Cardiac fibroblast (primary cell): Measurements from ENCODE around the gene ABCA12.
A peak's percentile ranks its signal among the peaks of the same experiment; 100 is the strongest.

Experiments
- DNase-seq, 2 donors: peaks; one replicate each; pipeline versions ENCODE4 v3.0.0 to v3.0.0-alpha.2; 2010; ENCODE audit warnings: low read depth in 2 of 2
- H3K4me3 ChIP-seq, 2 donors: replicated peaks in 1 of 2; 1 replicate in 1 of 2; 2 replicates in 1 of 2; pipeline ENCODE4 v1.5.1; 2011; ENCODE audit warnings: low read depth in 2 of 2, low read length in 2 of 2, mild to moderate bottlenecking in 2 of 2, moderate library complexity in 1 of 2
- TF ChIP-seq, protein P1 (sequence below): IDR thresholded peaks from one replicate; pipeline ENCODE4 v1.5.1; 2011; ENCODE audit warnings: low read depth, mild to moderate bottlenecking, low read length, inconsistent platforms

ABCA12 gene

DNA sequence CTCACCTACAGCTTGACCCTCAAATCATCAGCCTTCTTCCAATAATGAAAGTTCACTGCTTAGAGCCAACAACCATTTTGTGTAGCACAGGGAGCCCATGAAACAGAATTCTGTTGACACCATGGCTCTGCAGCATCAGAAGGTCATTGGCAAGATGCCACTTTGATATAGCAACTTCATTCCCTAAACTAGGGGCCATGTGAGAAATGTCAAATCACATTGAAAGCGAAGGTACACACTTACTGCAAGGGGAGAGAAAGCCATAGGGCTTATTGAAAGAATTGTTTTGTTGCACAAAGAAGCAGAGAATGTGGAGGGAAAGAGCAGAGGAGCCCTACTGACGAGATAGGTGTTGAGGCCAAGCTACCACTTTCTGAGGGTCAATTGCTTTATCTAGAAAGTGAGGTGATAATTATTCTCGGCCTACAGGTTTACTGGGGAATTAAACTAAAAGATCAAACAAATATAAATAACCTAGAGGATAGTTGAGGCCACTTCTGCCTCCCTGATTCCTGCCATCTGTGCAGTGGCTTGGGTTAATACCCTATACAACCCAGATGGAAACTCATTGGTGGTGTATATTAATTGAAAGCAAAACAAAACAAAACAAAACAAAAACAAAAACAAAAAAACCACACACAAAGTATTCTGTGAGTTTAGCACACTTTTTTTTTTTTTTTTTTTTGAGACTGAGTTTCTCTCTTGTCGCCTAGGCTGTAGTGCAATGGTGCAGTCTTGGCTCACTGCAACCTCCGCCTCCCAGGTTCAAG lies 5.9 kb upstream of the ABCA12 start:
- no peak for DNase-seq
- no peak overlapping the region for H3K4me3 ChIP-seq
- TF ChIP-seq, protein P1, sequence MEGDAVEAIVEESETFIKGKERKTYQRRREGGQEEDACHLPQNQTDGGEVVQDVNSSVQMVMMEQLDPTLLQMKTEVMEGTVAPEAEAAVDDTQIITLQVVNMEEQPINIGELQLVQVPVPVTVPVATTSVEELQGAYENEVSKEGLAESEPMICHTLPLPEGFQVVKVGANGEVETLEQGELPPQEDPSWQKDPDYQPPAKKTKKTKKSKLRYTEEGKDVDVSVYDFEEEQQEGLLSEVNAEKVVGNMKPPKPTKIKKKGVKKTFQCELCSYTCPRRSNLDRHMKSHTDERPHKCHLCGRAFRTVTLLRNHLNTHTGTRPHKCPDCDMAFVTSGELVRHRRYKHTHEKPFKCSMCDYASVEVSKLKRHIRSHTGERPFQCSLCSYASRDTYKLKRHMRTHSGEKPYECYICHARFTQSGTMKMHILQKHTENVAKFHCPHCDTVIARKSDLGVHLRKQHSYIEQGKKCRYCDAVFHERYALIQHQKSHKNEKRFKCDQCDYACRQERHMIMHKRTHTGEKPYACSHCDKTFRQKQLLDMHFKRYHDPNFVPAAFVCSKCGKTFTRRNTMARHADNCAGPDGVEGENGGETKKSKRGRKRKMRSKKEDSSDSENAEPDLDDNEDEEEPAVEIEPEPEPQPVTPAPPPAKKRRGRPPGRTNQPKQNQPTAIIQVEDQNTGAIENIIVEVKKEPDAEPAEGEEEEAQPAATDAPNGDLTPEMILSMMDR: no peak

DNA sequence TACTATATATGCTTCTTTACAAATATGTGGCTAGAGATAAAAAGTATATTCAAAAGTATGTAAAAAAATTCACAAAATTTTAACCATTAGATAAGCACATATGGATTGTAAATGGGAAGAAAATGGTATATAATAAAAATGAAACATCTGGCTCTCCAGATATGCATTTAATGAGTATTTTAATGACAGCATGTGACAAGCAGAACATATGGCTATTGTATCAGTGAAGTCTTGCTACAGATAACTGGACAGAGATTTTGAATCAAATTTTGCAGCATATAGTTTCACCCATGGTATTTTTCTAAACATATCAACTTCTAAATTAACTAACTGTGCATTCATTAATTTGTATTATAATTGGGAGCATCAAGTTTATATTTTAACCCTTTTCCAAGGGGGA lies 5.0 kb upstream of the ABCA12 start:
- DNase-seq: no peak
- H3K4me3 ChIP-seq: no peak overlapping the region
- TF ChIP-seq, protein P1: no peak

DNA sequence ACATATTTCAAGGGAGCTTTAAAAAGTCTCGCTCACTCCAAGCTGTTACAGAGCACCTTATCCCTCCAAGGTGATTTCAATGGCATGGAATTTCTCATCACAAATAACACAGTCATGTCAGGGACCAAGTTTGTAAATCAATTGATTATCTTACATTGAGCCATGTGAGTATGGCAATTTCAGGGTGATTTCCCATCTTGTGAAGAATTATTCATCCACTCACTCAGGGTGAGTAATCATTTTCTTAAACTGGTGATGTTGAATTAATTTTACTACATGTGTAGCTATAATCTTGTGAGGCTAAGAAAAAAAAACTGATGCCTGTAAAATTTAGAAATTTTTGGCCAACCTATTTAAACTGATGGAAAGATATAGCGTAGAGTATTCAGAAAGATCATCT lies 3.3 kb upstream of the ABCA12 start:
- DNase-seq: no peak
- H3K4me3 ChIP-seq: no peak overlapping the region
- TF ChIP-seq, protein P1: no peak

DNA sequence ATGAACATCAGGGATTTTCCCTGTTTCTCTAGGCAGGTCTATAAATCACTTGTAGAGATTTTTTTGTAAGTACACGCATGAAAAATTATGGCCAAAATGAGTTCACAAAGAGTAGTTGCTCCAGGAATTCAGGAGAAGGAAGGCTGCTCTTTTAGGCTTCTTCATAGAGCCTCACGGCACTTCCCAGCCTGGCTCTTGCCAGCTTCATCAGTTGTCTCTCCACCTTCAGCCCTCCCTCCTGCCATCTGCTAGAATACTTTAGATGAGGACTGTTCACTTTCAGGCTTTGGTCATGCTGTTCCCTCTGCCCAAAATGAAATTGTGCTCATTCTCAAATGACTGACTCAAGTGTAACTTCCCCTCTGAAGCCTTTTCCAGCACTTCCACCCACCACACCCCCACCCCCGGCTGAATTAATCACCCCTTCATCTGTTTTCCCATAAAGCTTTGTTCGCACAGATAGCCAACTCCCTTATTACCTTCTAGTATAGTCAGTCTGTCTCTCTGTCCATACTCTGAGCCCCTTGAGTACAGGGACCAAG lies 1.8 kb upstream of the ABCA12 start:
- H3K4me3 ChIP-seq: no peak overlapping the region
- DNase-seq: no peak
- TF ChIP-seq, protein P1: no peak

DNA sequence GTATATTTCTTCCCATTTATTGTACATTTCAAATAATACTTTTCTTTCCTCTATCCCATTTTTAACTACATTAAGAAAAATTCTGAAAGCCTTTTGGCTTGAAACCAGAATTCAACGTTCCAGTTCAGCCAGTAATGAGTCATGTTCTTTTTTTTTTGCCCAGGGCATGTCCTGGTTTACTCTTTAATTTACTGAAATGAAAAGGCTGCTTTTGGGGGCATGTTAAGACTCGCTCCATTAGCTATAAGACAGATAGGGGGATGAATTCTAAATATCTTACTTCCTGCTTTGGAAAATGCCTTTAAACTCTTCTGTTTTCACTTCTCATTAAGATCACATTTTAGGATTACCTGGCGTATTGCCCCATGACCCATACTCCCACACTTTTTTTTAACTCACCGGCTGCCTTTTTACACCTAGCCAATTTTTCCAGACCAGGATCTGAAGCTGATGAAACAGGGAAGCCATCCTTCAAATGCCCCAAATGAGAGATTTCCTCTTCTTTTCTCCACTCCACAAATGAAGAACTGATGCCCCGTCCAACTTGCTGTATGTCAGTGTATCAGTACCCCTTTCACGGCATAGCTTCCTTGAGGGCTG lies 585 bp downstream of the ABCA12 start:
- DNase-seq: peak; percentile 62 to 67
- TF ChIP-seq, protein P1: no peak
- H3K4me3 ChIP-seq: no peak overlapping the region

DNA sequence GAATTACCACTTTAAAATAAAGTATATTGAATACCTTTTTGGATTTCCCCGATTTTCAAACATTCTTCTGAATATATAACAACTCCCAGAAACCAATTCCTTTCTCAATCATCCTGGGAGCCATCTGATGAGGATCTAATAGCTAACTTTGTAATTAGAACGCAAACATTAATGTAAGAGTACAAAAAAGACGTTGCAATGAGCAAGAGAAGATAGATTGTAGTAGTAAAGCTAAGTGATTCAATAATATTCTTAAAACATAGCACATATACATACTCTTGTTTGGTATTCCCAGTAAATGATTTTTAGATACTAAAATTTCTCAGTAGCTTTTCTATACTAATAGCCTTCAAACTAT lies 1.1 kb downstream of the ABCA12 start:
- H3K4me3 ChIP-seq: no peak overlapping the region
- TF ChIP-seq, protein P1: no peak
- DNase-seq: peak in 1 of 2 donors; percentile 7
